H1 (cell line): Measurements from ENCODE around the gene ASS1. TPM values are rescaled to one million over a fixed set of nuclear protein-coding genes. Genes with fewer than 3 reads are reported as not detected.

Experiments used
- CTCF ChIA-PET: fragments of 300-600 bp; sonication (Branson Sonifier 250); formaldehyde crosslinking; loops from one replicate; lab custom pipeline; 2021; ENCODE audit not compliant: partially characterized antibody; lab: Charles Lee
- POLR2A ChIA-PET: fragments of 300-600 bp; sonication (Branson Sonifier 250); formaldehyde crosslinking; loops from one replicate; lab custom pipeline; 2021; ENCODE audit warnings: inconsistent platforms; ENCODE audit not compliant: partially characterized antibody; lab: Charles Lee
- DNase-seq, 2 experiments: peaks; one replicate each; pipeline versions ENCODE4 v3.0.0 to v3.0.0-alpha.2; 2010 to 2022; ENCODE audit warnings: low spot score in 2 of 2, low read depth in 1 of 2, mixed read lengths in 1 of 2
- FAIRE-seq: peaks from 2 replicates; lab custom pipeline; 2011; peaks lifted over from hg19 to GRCh38; lab: Jason Lieb, UNC
- H2AFZ ChIP-seq: 2 replicates; pipeline ENCODE4 v1.8.1; 2012; ENCODE audit warnings: low read length, inconsistent platforms
- H2AK5ac ChIP-seq: 2 replicates; pipeline ENCODE4 v1.6.1; 2013; ENCODE audit warnings: low read depth, low read length
- H2BK120ac ChIP-seq: replicated peaks from 2 replicates; pipeline ENCODE3; 2013; ENCODE audit warnings: low read depth, low read length, inconsistent platforms
- H2BK12ac ChIP-seq: 2 replicates; pipeline ENCODE4 v1.6.1; 2013; ENCODE audit warnings: low read depth, low read length
- H2BK15ac ChIP-seq: 2 replicates; pipeline ENCODE4 v1.6.1; 2013; ENCODE audit warnings: low read length
- H2BK20ac ChIP-seq: 2 replicates; pipeline ENCODE4 v1.6.1; 2013; ENCODE audit warnings: low read length
- H2BK5ac ChIP-seq: 2 replicates; pipeline ENCODE4 v1.6.1; 2013; ENCODE audit warnings: low read depth, low read length
- H3K14ac ChIP-seq: 2 replicates; pipeline ENCODE4 v1.6.1; 2013; ENCODE audit warnings: inconsistent platforms; ENCODE audit not compliant: insufficient read length
- H3K18ac ChIP-seq: 2 replicates; pipeline ENCODE4 v1.6.1; 2013; ENCODE audit warnings: low read length; ENCODE audit errors: extremely low read depth
- H3K23ac ChIP-seq: 2 replicates; pipeline ENCODE4 v1.6.1; 2013; ENCODE audit warnings: inconsistent platforms; ENCODE audit not compliant: insufficient read length
- H3K23me2 ChIP-seq: 2 replicates; pipeline ENCODE4 v1.6.1; 2013; ENCODE audit warnings: low read depth, low read length
- H3K27ac ChIP-seq: 2 replicates; pipeline ENCODE4 v1.6.1; 2011; ENCODE audit warnings: low read depth, low read length, inconsistent platforms
- H3K27me3 ChIP-seq, 4 experiments: replicated peaks in 1 of 4; 1 replicate in 1 of 4; 2 replicates in 3 of 4; pipeline versions ENCODE4 v1.6.1 to v1.8.1; 2011 to 2013; ENCODE audit warnings: low read length in 3 of 4, mild to moderate bottlenecking in 3 of 4, inconsistent platforms in 2 of 4, mixed read lengths in 2 of 4, moderate library complexity in 1 of 4; ENCODE audit not compliant: control insufficient read depth in 3 of 4, insufficient read depth in 3 of 4; ENCODE audit errors: extremely low read depth in 1 of 4
- H3K36me3 ChIP-seq, 4 experiments: 2 replicates each; pipeline versions ENCODE4 v1.6.1 to v1.8.1; 2011 to 2013; ENCODE audit warnings: mild to moderate bottlenecking in 4 of 4, low read length in 3 of 4, moderate library complexity in 2 of 4, control low read depth in 1 of 4, inconsistent platforms in 1 of 4; ENCODE audit not compliant: insufficient read depth in 4 of 4, control insufficient read depth in 2 of 4
- H3K4ac ChIP-seq: replicated peaks from 2 replicates; pipeline ENCODE3; 2013; ENCODE audit warnings: low read length, low read depth, mixed read lengths, inconsistent platforms; ENCODE audit not compliant: insufficient read length
- H3K4me1 ChIP-seq, 4 experiments: replicated peaks in 1 of 4; 1 replicate in 1 of 4; 2 replicates in 3 of 4; pipeline versions ENCODE4 v1.6.1 to v1.8.1; 2011 to 2013; ENCODE audit warnings: low read length in 3 of 4, inconsistent platforms in 2 of 4, mixed read lengths in 1 of 4; ENCODE audit not compliant: insufficient read depth in 4 of 4, control insufficient read depth in 3 of 4
- H3K4me2 ChIP-seq, 2 experiments: 2 replicates each; pipeline versions ENCODE4 v1.6.1 to v1.8.1; 2011 to 2013; ENCODE audit warnings: low read depth in 2 of 2, low read length in 2 of 2, control low read depth in 1 of 2, inconsistent platforms in 1 of 2, mild to moderate bottlenecking in 1 of 2; ENCODE audit not compliant: insufficient read depth in 1 of 2
- H3K4me3 ChIP-seq, 4 experiments: fragments of 200-600, 300-600 bp in 1 of 4; sonication (generic), shearing (Covaris generic), sonication (Bioruptor Twin) in 1 of 4; 2 replicates each; pipeline versions ENCODE4 v1.5.1 to v1.8.1; 2011 to 2016; ENCODE audit warnings: low read length in 4 of 4, low read depth in 3 of 4, control low read depth in 2 of 4, inconsistent platforms in 2 of 4, mild to moderate bottlenecking in 2 of 4, mixed read lengths in 1 of 4, moderate library complexity in 1 of 4; ENCODE audit not compliant: insufficient read depth in 2 of 4; ENCODE audit errors: extremely low read depth in 1 of 4
- H3K56ac ChIP-seq: replicated peaks from 2 replicates; pipeline ENCODE3; 2013; ENCODE audit warnings: low read depth, mild to moderate bottlenecking, mixed read lengths, low read length, inconsistent platforms; ENCODE audit not compliant: insufficient read length
- H3K79me1 ChIP-seq: 2 replicates; pipeline ENCODE4 v1.6.1; 2013; ENCODE audit warnings: low read depth, low read length, control low read depth
- H3K79me2 ChIP-seq, 2 experiments: 2 replicates each; pipeline versions ENCODE4 v1.6.1 to v1.8.1; 2012 to 2013; ENCODE audit warnings: low read length in 2 of 2, mild to moderate bottlenecking in 2 of 2, inconsistent platforms in 1 of 2; ENCODE audit not compliant: insufficient read depth in 2 of 2, control insufficient read depth in 1 of 2
- H3K9ac ChIP-seq, 4 experiments: replicated peaks in 1 of 4; 1 replicate in 1 of 4; 2 replicates in 3 of 4; pipeline versions ENCODE4 v1.6.1 to v1.8.1; 2011 to 2013; ENCODE audit warnings: low read depth in 3 of 4, low read length in 3 of 4, control low read depth in 2 of 4, mild to moderate bottlenecking in 2 of 4, moderate library complexity in 2 of 4, inconsistent platforms in 1 of 4; ENCODE audit errors: extremely low read depth in 1 of 4
- H3K9me3 ChIP-seq, 2 experiments: 2 replicates each; pipeline versions ENCODE4 v1.6.1 to v1.8.1; 2012 to 2013; ENCODE audit warnings: mild to moderate bottlenecking in 2 of 2, moderate library complexity in 2 of 2, control low read depth in 1 of 2, inconsistent platforms in 1 of 2, low read depth in 1 of 2, low read length in 1 of 2, mixed read lengths in 1 of 2; ENCODE audit not compliant: insufficient read depth in 2 of 2
- H4K20me1 ChIP-seq, 2 experiments: replicated peaks in 1 of 2; 2 replicates each; pipeline versions ENCODE3 to v1.8.1; 2011 to 2013; ENCODE audit warnings: inconsistent platforms in 2 of 2, low read length in 2 of 2, mild to moderate bottlenecking in 1 of 2; ENCODE audit not compliant: insufficient read depth in 2 of 2, control insufficient read depth in 1 of 2
- H4K5ac ChIP-seq: 2 replicates; pipeline ENCODE4 v1.6.1; 2013; ENCODE audit warnings: low read length, low read depth, mixed read lengths, inconsistent platforms; ENCODE audit not compliant: insufficient read length
- H4K8ac ChIP-seq: 2 replicates; pipeline ENCODE4 v1.8.0; 2013; ENCODE audit warnings: mild to moderate bottlenecking, moderate library complexity, low read length, inconsistent platforms; ENCODE audit not compliant: insufficient read depth; ENCODE audit errors: extremely low read depth
- H4K91ac ChIP-seq: replicated peaks from 2 replicates; pipeline ENCODE3; 2013; ENCODE audit warnings: low read length, mixed read lengths, inconsistent platforms; ENCODE audit not compliant: insufficient read length
- CHD1 ChIP-seq: IDR thresholded peaks from 2 replicates; pipeline ENCODE4 v1.6.1; 2012; ENCODE audit warnings: low read depth, low read length, improper control_type of control experiment
- JUND ChIP-seq: IDR thresholded peaks from 2 replicates; pipeline ENCODE4 v1.6.1; 2011; ENCODE audit warnings: mild to moderate bottlenecking, improper control_type of control experiment, low read length
- KDM4A ChIP-seq: IDR thresholded peaks from one replicate; pipeline ENCODE4 v1.7.1; 2012; ENCODE audit warnings: low read depth, mild to moderate bottlenecking, moderate library complexity, low read length, inconsistent platforms; ENCODE audit not compliant: severe bottlenecking
- RFX5 ChIP-seq: IDR thresholded peaks from 2 replicates; pipeline ENCODE4 v1.6.1; 2011; ENCODE audit warnings: low read depth, low read length, improper control_type of control experiment, borderline replicate concordance
- RNF2 ChIP-seq: fragments of 200-900, 300-1000 bp; sonication (generic); IDR thresholded peaks from 2 replicates; pipeline ENCODE4 v1.7.1; 2016; ENCODE audit warnings: borderline replicate concordance, low read depth, mild to moderate bottlenecking, antibody characterized with exemption, low read length; ENCODE audit not compliant: poor library complexity, severe bottlenecking; ENCODE audit errors: missing control alignments
- TCF12 ChIP-seq: IDR thresholded peaks from 2 replicates; pipeline ENCODE4 v1.6.1; 2011; ENCODE audit warnings: low read depth, mild to moderate bottlenecking, low read length
- ZNF274 ChIP-seq: IDR thresholded peaks from 2 replicates; pipeline ENCODE4 v1.7.0; 2012; ENCODE audit warnings: low read length, borderline replicate concordance; ENCODE audit errors: extremely low read depth
- whole genome bisulfite sequencing, 2 experiments: shearing (Covaris generic) in 1 of 2; methylation state at CpG; one replicate each; pipeline versions ENCODE4 v1.1.6 to v1.1.7; 2013 to 2015; ENCODE audit warnings: low lambda C conversion rate in 2 of 2, mixed read lengths in 2 of 2, inconsistent platforms in 1 of 2, low coverage in 1 of 2, missing lambda C conversion rate in 1 of 2; ENCODE audit not compliant: insufficient replicate concordance in 2 of 2, insufficient coverage in 1 of 2, insufficient read length in 1 of 2; ENCODE audit errors: extremely low coverage in 1 of 2, missing lambda C conversion rate in 1 of 2; 5-methylcytosine and 5-hydroxymethylcytosine counted together
- polyA plus RNA-seq, 7 experiments: library from polyadenylated mRNA; depleted of rRNA in 3 of 7; stranded (reverse) in 5 of 7; unstranded in 2 of 7; fragments of >200 nt in 5 of 7; fragments of 200-250 nt in 2 of 7; gene quantifications; 1 replicate in 5 of 7; 2 replicates in 1 of 7; 4 replicates in 1 of 7; pipeline versions ENCODE4 v1.2.1 to v1.2.3, GENCODE V29; 2011 to 2013; ENCODE audit warnings: missing spikeins in 2 of 7, mixed read lengths in 2 of 7
- total RNA-seq: library from RNA; stranded (reverse); fragmentation: NEBNext Ultra II Directional; extraction: Animal tissue kit (Norgen Biotek cat#: 25700); gene quantifications from 2 replicates; pipeline ENCODE4 v1.2.1, GENCODE V29; 2021
- TF ChIP-seq, protein P1 (sequence below): IDR thresholded peaks from 2 replicates; pipeline ENCODE4 v1.6.1; 2012; ENCODE audit warnings: inconsistent platforms

ASS1 gene
- total and polyA plus RNA-seq, 2 of the 8 experiments (the other 6 are each of a cell fraction or from before 2014, with no cell fraction given): 108 to 296 TPM

DNA sequence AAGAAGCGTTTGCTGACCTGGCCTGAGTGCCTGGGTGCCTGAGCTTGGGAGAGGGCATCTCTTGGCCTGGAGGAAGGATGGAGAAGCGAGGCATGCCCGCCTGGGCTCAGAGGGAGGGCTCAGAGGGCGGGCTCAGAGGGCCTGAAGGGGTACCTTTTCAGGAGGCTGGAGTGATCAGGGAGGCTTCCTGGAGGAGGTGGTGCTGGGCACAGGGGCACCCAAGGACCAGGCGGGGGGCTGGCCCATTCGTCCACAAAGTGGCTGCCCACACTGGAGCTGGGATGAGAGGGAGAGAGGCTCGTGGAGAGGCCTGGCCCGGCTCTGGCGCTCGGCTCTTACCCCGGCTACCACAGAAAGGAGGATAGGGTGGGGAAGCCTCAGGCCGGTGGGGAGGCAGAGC is 32.8 kb downstream of the ASS1 start:
- no peak overlapping the region for H2BK5ac ChIP-seq
- H3K36me3 ChIP-seq: peaks cover 0 to 17% (median 3%) of the 10 kb centered on the region in 4 experiments; a peak in 3 of 8 replicates
- no peak overlapping the region for H3K27ac ChIP-seq
- no peaks in the 10 kb centered on the region for H3K9me3 ChIP-seq
- CTCF ChIA-PET: interaction anchor here (0.7 to 13.0 kb wide), 4 partner anchors 14 to 205 kb away, joined by 3 to 136 read pairs (median 4); no protein-coding TSS in a partner anchor
- no peak overlapping the region for H2AFZ ChIP-seq
- H3K14ac ChIP-seq: no peak overlapping the region
- peaks cover 2 to 3% of the 10 kb centered on the region in 2 experiments for H4K20me1 ChIP-seq
- no peak overlapping the region for H3K4me3 ChIP-seq
- 93% methylated on average over 7 of the region's 12 CpGs; no CpG with 5 or more reads in 1 of the 2 experiments for WGBS, 2 experiments
- H3K56ac ChIP-seq: no peak overlapping the region
- H3K9ac ChIP-seq: no peak overlapping the region; a peak in 1 of 7 replicates
- H3K23ac ChIP-seq: no peak overlapping the region
- DNase-seq (no peak), FAIRE-seq (no peak)
- H3K4ac ChIP-seq: no peak overlapping the region
- 0 out of 2 replicates have a peak overlapping the region, but pooled peaks have one; percentile 53 for H4K8ac ChIP-seq
- TF ChIP-seq CHD1 (no peak), ZNF274 (no peak), TCF12 (no peak), KDM4A (no peak), RFX5 (no peak), RNF2 (no peak), JUND (no peak)
- TF ChIP-seq, protein P1, sequence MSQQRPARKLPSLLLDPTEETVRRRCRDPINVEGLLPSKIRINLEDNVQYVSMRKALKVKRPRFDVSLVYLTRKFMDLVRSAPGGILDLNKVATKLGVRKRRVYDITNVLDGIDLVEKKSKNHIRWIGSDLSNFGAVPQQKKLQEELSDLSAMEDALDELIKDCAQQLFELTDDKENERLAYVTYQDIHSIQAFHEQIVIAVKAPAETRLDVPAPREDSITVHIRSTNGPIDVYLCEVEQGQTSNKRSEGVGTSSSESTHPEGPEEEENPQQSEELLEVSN: no peak
- TF ChIP-seq, all 59 proteins: peak for 0
- Histone ChIP-seq H3K27me3 (no peaks in the 10 kb centered on the region), H3K4me2 (no peak overlapping the region), H2BK12ac (no peak overlapping the region), H2AK5ac (no peak overlapping the region), H3K79me1 (no peaks in the 10 kb centered on the region; the same call in 1 of the 2 replicates), H2BK20ac (no peak overlapping the region), H3K23me2 (0 out of 2 replicates have a peak, but pooled peaks cover 3% of the 10 kb centered on the region), H4K5ac (no peak overlapping the region), H4K91ac (peak overlapping the region; percentile 39), H3K4me1 (peaks cover 0 to 17% (median 12%) of the 10 kb centered on the region in 4 experiments; a peak in 6 of 7 replicates), H3K18ac (no peak overlapping the region), H2BK15ac (no peak overlapping the region), H3K79me2 (no peaks in the 10 kb centered on the region), H2BK120ac (no peak overlapping the region)
- POLR2A ChIA-PET: interaction anchor here (1.5 kb wide), 1 partner anchor 9 kb away, joined by 4 read pairs; no protein-coding TSS in a partner anchor
